Measurements from ENCODE around the gene DUOX2.

- TF ChIP-seq EZH2phosphoT487 (IDR thresholded peaks at IDR 0.05; ENCODE audit: borderline replicate concordance, low read length) = no peak
- no peak for TF ChIP-seq CTCF (IDR thresholded peaks at IDR 0.05; ENCODE audit: low read depth, low read length, poor library complexity, severe bottlenecking)
These were observed 6.4 kb upstream of the DUOX2 start for GRCh38 chr15:45120081-45120972.
